ENCODE results near the gene IRF8. TPM values are rescaled to one million over a fixed set of nuclear protein-coding genes. Genes with fewer than 3 reads are reported as not detected.
"Not testable (repeated sequence)": the region's sequence is repeated elsewhere in the genome, so short reads cannot be mapped to it uniquely, and the experiment has no call there.

Gene IRF8
- total RNA-seq, 1 donor from 2014 or later: 2.0 TPM

- Mint-ChIP-seq H3K4me1 (ENCODE audit: low read depth) (peaks cover 8% of the 10 kb centered on the region), H3K4me3 (ENCODE audit: low read depth) (no peak overlapping the region), H3K27me3 (peaks cover 17% of the 10 kb centered on the region), H3K27ac (no peak overlapping the region), H3K36me3 (ENCODE audit: insufficient read depth) (no peaks in the 10 kb centered on the region), H3K9me3 (ENCODE audit: low read depth) (peaks cover 8% of the 10 kb centered on the region)
- no peak for TF ChIP-seq CTCF (IDR thresholded peaks at IDR 0.05; ENCODE audit: unreplicated experiment)
- no peak for DNase-seq (ENCODE audit: low spot score, unreplicated experiment)
Measured at GRCh38 chr16:85869206-85869605, 29.8 kb upstream of the IRF8 start.

GRCh38 chr16:85869785-85870558 lies 29.0 kb upstream of the IRF8 start:
- TF ChIP-seq CTCF (IDR thresholded peaks at IDR 0.05; ENCODE audit: unreplicated experiment): no peak
- H3K4me3 Mint-ChIP-seq (ENCODE audit: low read depth): no peak overlapping the region
- no peaks in the 10 kb centered on the region for H3K36me3 Mint-ChIP-seq (ENCODE audit: insufficient read depth)
- H3K27ac Mint-ChIP-seq: no peak overlapping the region
- H3K9me3 Mint-ChIP-seq (ENCODE audit: low read depth): peaks cover 8% of the 10 kb centered on the region
- no peak for DNase-seq (ENCODE audit: low spot score, unreplicated experiment)
- peaks cover 8% of the 10 kb centered on the region for H3K4me1 Mint-ChIP-seq (ENCODE audit: low read depth)
- peaks cover 17% of the 10 kb centered on the region for H3K27me3 Mint-ChIP-seq

GRCh38 chr16:85871756-85872155 lies 27.2 kb upstream of the IRF8 start:
- TF ChIP-seq CTCF (IDR thresholded peaks at IDR 0.05; ENCODE audit: unreplicated experiment): no peak
- Mint-ChIP-seq H3K4me1 (ENCODE audit: low read depth) (peaks cover 8% of the 10 kb centered on the region), H3K27ac (no peak overlapping the region), H3K9me3 (ENCODE audit: low read depth) (peaks cover 5% of the 10 kb centered on the region), H3K36me3 (ENCODE audit: insufficient read depth) (peaks cover 1% of the 10 kb centered on the region), H3K4me3 (ENCODE audit: low read depth) (no peak overlapping the region), H3K27me3 (peaks cover 14% of the 10 kb centered on the region)
- no peak for DNase-seq (ENCODE audit: low spot score, unreplicated experiment)

GRCh38 chr16:85872734-85873133 lies 26.2 kb upstream of the IRF8 start:
- peaks cover 8% of the 10 kb centered on the region for H3K4me1 Mint-ChIP-seq (ENCODE audit: low read depth)
- TF ChIP-seq CTCF (IDR thresholded peaks at IDR 0.05; ENCODE audit: unreplicated experiment): no peak
- H3K27me3 Mint-ChIP-seq: peaks cover 12% of the 10 kb centered on the region
- H3K9me3 Mint-ChIP-seq (ENCODE audit: low read depth): peaks cover 5% of the 10 kb centered on the region
- H3K27ac Mint-ChIP-seq: no peak overlapping the region
- no peak for DNase-seq (ENCODE audit: low spot score, unreplicated experiment)
- no peak overlapping the region for H3K4me3 Mint-ChIP-seq (ENCODE audit: low read depth)
- peaks cover 1% of the 10 kb centered on the region for H3K36me3 Mint-ChIP-seq (ENCODE audit: insufficient read depth)

GRCh38 chr16:85873153-85873552 lies 25.8 kb upstream of the IRF8 start:
- Mint-ChIP-seq H3K36me3 (ENCODE audit: insufficient read depth) (peaks cover 1% of the 10 kb centered on the region), H3K4me1 (ENCODE audit: low read depth) (peaks cover 8% of the 10 kb centered on the region), H3K27ac (no peak overlapping the region), H3K27me3 (peaks cover 9% of the 10 kb centered on the region), H3K9me3 (ENCODE audit: low read depth) (peaks cover 5% of the 10 kb centered on the region), H3K4me3 (ENCODE audit: low read depth) (no peak overlapping the region)
- no peak for DNase-seq (ENCODE audit: low spot score, unreplicated experiment)
- no peak for TF ChIP-seq CTCF (IDR thresholded peaks at IDR 0.05; ENCODE audit: unreplicated experiment)

- not testable (repeated sequence) for H3K4me1 Mint-ChIP-seq (ENCODE audit: low read depth); H3K36me3 Mint-ChIP-seq (ENCODE audit: insufficient read depth); H3K27me3 Mint-ChIP-seq; H3K27ac Mint-ChIP-seq; H3K9me3 Mint-ChIP-seq (ENCODE audit: low read depth); H3K4me3 Mint-ChIP-seq (ENCODE audit: low read depth); DNase-seq (ENCODE audit: low spot score, unreplicated experiment)
Measured at GRCh38 chr16:85874031-85874430, 24.9 kb upstream of the IRF8 start.
